ENCODE data around the gene SSNA1. TPM values are rescaled to one million over a fixed set of nuclear protein-coding genes. Genes with fewer than 3 reads are reported as not detected.

The SSNA1 gene
- total RNA-seq, 2 donors from 2014 or later = 114 to 124 TPM

DNA sequence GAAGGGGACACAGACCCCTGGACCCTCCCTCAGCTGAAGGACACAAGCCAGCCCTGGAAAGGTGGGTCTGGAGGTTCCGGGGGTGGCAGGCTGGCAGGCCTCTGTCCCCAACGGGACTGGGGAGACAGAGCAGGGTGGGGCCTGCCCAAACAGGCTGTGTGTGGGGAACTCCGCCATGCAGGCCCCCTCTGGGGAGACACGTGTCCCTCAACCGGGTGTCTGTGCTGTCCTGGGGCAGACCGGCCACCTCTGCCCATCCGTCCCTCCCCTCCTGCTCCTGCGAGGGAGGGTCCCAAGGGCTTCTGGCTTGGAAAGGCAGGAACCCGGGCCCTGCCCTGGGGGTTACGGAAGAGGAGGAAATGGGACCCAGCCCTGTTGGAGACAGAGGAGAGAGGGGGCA, 43.6 kb downstream of the SSNA1 start:
- WGBS = 78% methylated on average over 10 of the region's 10 CpGs
- DNase-seq (ENCODE audit: low spot score) = no peak
- Histone ChIP-seq H3K36me3 (no peaks in the 10 kb centered on the region), H3K4me1 (replicated peaks) (peaks cover 16% of the 10 kb centered on the region), H3K27ac (no peak overlapping the region), H3K27me3 (replicated peaks; ENCODE audit: insufficient read depth) (peaks cover 4% of the 10 kb centered on the region), H3K4me3 (no peak overlapping the region), H3K9me3 (no peaks in the 10 kb centered on the region)
- TF ChIP-seq CTCF (IDR thresholded peaks at IDR 0.05) (no peak), POLR2AphosphoS5 (IDR thresholded peaks at IDR 0.05) (no peak), POLR2A (IDR thresholded peaks at IDR 0.05) (no peak)
- intact Hi-C loops (cut with DNase I) = no loop called here

GRCh38 chr9:137232510-137232909, 44.0 kb downstream of the SSNA1 start:
- WGBS = 69% methylated on average over 22 of the region's 24 CpGs
- Histone ChIP-seq H3K27me3 (replicated peaks; ENCODE audit: insufficient read depth) (peaks cover 4% of the 10 kb centered on the region), H3K4me3 (no peak overlapping the region), H3K9me3 (no peaks in the 10 kb centered on the region), H3K27ac (no peak overlapping the region), H3K36me3 (no peaks in the 10 kb centered on the region), H3K4me1 (replicated peaks) (peaks cover 20% of the 10 kb centered on the region)
- intact Hi-C loops (cut with DNase I) = no loop called here
- no peak for DNase-seq (ENCODE audit: low spot score)
- TF ChIP-seq POLR2A (IDR thresholded peaks at IDR 0.05) = no peak
- TF ChIP-seq POLR2AphosphoS5 (IDR thresholded peaks at IDR 0.05) = no peak
- no peak for TF ChIP-seq CTCF (IDR thresholded peaks at IDR 0.05)

- no peak for DNase-seq (ENCODE audit: low spot score)
- H3K36me3 ChIP-seq = no peaks in the 10 kb centered on the region
- TF ChIP-seq POLR2AphosphoS5 (IDR thresholded peaks at IDR 0.05) (no peak), CTCF (IDR thresholded peaks at IDR 0.05) (no peak), POLR2A (IDR thresholded peaks at IDR 0.05) (no peak)
- H3K27me3 ChIP-seq (replicated peaks; ENCODE audit: insufficient read depth) = peaks cover 4% of the 10 kb centered on the region
- 68% methylated on average over 40 of the region's 40 CpGs for WGBS
- no peak overlapping the region for H3K4me3 ChIP-seq
- peaks cover 23% of the 10 kb centered on the region for H3K4me1 ChIP-seq (replicated peaks)
- H3K27ac ChIP-seq = no peak overlapping the region
- H3K9me3 ChIP-seq = no peaks in the 10 kb centered on the region
- intact Hi-C loops (cut with DNase I) = no loop called here
These were observed 44.9 kb downstream of the SSNA1 start for GRCh38 chr9:137233143-137233980.

DNA sequence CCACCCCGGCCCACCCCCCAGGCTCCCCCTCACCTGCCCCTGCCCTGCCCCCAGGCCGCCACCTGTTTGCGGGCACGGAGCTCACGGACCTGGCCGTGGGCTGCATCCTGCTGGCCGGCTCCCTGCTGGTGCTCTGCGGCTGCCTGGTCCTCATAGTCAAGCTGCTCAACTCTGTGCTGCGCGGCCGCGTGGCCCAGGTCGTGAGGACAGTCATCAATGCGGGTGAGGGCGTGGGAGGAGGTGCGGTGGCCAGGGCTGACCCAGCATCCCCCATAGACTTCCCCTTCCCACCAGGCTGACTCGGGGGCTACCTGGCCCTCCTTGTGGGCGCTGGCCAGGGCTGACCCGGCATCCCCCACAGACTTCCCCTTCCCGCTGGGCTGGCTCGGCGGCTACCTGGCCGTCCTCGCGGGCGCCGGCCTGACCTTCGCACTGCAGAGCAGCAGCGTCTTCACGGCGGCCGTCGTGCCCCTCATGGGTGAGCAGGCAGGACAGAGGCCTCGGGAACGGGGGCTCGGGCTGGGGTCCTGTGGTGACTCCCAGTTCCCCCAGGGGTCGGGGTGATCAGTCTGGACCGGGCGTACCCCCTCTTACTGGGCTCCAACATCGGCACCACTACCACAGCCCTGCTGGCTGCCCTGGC, 45.7 kb downstream of the SSNA1 start:
- Histone ChIP-seq H3K4me1 (replicated peaks) (peaks cover 26% of the 10 kb centered on the region), H3K27me3 (replicated peaks; ENCODE audit: insufficient read depth) (peaks cover 4% of the 10 kb centered on the region), H3K36me3 (no peaks in the 10 kb centered on the region), H3K9me3 (no peaks in the 10 kb centered on the region), H3K27ac (no peak overlapping the region), H3K4me3 (no peak overlapping the region)
- no peak for DNase-seq (ENCODE audit: low spot score)
- intact Hi-C loops (cut with DNase I) = no loop called here
- TF ChIP-seq POLR2A (IDR thresholded peaks at IDR 0.05) = no peak
- no peak for TF ChIP-seq POLR2AphosphoS5 (IDR thresholded peaks at IDR 0.05)
- TF ChIP-seq CTCF (IDR thresholded peaks at IDR 0.05) = no peak
- 58% methylated on average over 31 of the region's 40 CpGs for WGBS
